ENCODE data around the gene HIRA.

DNA sequence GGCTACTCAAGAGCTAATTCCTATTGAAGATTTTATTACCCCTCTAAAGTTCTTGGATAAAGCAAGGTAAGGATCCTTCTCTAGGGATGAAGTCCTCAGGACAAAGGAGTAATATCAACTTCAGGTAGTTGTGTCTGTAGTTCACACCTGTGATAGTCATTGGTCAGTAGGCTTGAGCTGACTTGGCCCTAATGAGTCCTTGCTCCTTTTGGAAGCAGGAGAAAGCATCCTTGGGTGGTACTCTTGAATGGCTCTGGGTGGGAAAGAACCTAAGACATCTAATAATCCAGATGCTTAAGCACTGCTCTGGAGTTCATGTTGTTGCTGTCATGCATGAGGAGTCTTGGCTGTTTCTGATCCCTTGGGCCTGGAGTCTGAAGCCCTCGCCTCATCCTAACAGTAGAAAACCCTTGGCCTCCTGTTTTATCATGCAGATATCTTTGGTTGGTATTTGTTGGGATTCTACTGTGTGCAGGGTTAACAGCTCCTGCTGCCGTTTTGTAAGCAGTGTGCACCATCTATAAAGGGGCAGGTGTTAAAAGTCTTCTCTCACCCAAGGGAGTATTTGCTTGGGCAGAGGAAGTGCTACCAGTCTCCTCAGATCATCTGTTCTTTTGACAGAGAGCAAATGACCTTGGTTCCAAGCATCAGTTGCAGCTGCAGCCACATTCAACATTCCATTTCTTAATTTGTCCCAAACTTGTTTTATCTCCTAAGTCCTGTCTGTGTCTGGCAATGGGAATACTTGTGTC, 3.5 kb upstream of the HIRA start:
- TF ChIP-seq, protein P1, sequence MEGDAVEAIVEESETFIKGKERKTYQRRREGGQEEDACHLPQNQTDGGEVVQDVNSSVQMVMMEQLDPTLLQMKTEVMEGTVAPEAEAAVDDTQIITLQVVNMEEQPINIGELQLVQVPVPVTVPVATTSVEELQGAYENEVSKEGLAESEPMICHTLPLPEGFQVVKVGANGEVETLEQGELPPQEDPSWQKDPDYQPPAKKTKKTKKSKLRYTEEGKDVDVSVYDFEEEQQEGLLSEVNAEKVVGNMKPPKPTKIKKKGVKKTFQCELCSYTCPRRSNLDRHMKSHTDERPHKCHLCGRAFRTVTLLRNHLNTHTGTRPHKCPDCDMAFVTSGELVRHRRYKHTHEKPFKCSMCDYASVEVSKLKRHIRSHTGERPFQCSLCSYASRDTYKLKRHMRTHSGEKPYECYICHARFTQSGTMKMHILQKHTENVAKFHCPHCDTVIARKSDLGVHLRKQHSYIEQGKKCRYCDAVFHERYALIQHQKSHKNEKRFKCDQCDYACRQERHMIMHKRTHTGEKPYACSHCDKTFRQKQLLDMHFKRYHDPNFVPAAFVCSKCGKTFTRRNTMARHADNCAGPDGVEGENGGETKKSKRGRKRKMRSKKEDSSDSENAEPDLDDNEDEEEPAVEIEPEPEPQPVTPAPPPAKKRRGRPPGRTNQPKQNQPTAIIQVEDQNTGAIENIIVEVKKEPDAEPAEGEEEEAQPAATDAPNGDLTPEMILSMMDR (conservative IDR thresholded peaks at IDR 0.05; ENCODE audit: low read depth in 2 of 2), result no peak
- TF ChIP-seq EZH2 (IDR thresholded peaks at IDR 0.05; ENCODE audit: low read depth, unreplicated experiment) (no peak), JUNB (IDR thresholded peaks at IDR 0.05; ENCODE audit: unreplicated experiment) (no peak), POLR2AphosphoS5 (IDR thresholded peaks at IDR 0.05; ENCODE audit: low read depth) (no peak), EZH2phosphoT487 (IDR thresholded peaks at IDR 0.05; ENCODE audit: unreplicated experiment) (no peak), ZNF331 (CRISPR knock-in tag; IDR thresholded peaks at IDR 0.05; ENCODE audit: low read depth) (no peak), STAT1 (IDR thresholded peaks at IDR 0.05; ENCODE audit: unreplicated experiment) (no peak), NANOG (IDR thresholded peaks at IDR 0.05; ENCODE audit: borderline replicate concordance) (no peak)
- TF ChIP-seq, protein P2, sequence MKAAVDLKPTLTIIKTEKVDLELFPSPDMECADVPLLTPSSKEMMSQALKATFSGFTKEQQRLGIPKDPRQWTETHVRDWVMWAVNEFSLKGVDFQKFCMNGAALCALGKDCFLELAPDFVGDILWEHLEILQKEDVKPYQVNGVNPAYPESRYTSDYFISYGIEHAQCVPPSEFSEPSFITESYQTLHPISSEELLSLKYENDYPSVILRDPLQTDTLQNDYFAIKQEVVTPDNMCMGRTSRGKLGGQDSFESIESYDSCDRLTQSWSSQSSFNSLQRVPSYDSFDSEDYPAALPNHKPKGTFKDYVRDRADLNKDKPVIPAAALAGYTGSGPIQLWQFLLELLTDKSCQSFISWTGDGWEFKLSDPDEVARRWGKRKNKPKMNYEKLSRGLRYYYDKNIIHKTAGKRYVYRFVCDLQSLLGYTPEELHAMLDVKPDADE (IDR thresholded peaks at IDR 0.05), result no peak
